HCT116 (cell line): Measurements from ENCODE around the gene SPATS2L.

Experiments used
- ATF3 ChIP-seq: IDR thresholded peaks from 2 replicates; pipeline ENCODE4 v1.6.1; 2012
- EZH2 ChIP-seq: fragments of 200-600 bp; sonication (generic); IDR thresholded peaks from 2 replicates; pipeline ENCODE4 v1.6.1; 2017; ENCODE audit warnings: antibody characterized with exemption, mixed run types
- MAX ChIP-seq: IDR thresholded peaks from 2 replicates; pipeline ENCODE4 v1.6.1; 2012
- TF ChIP-seq, protein P1 (sequence below), 3 experiments: fragments of 200-600 bp in 1 of 3; sonication (generic) in 1 of 3; IDR thresholded peaks in 2 of 3; conservative IDR thresholded peaks in 1 of 3; 2 replicates each; pipeline ENCODE4 v1.5.1; 2012 to 2017; ENCODE audit warnings: low read depth in 2 of 3, low read length in 2 of 3, antibody characterized with exemption in 1 of 3, borderline replicate concordance in 1 of 3, control low read depth in 1 of 3, mild to moderate bottlenecking in 1 of 3, mixed read lengths in 1 of 3, mixed run types in 1 of 3, moderate library complexity in 1 of 3; ENCODE audit not compliant: insufficient read depth in 1 of 3

- no peak for TF ChIP-seq EZH2
- TF ChIP-seq ATF3: no peak
- TF ChIP-seq, protein P1, sequence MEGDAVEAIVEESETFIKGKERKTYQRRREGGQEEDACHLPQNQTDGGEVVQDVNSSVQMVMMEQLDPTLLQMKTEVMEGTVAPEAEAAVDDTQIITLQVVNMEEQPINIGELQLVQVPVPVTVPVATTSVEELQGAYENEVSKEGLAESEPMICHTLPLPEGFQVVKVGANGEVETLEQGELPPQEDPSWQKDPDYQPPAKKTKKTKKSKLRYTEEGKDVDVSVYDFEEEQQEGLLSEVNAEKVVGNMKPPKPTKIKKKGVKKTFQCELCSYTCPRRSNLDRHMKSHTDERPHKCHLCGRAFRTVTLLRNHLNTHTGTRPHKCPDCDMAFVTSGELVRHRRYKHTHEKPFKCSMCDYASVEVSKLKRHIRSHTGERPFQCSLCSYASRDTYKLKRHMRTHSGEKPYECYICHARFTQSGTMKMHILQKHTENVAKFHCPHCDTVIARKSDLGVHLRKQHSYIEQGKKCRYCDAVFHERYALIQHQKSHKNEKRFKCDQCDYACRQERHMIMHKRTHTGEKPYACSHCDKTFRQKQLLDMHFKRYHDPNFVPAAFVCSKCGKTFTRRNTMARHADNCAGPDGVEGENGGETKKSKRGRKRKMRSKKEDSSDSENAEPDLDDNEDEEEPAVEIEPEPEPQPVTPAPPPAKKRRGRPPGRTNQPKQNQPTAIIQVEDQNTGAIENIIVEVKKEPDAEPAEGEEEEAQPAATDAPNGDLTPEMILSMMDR (IDR thresholded peaks at IDR 0.05 in 2 of 3, conservative IDR thresholded peaks at IDR 0.05 in 1 of 3; ENCODE audit: borderline replicate concordance in 1 of 3, insufficient read depth in 1 of 3, low read depth in 2 of 3, low read length in 2 of 3): no peak
- TF ChIP-seq MAX: no peak
Observed at GRCh38 chr2:200267350-200267749, 39.1 kb upstream of the SPATS2L start.
